ENCODE results near the gene MBD3L2B. TPM values are rescaled to one million over a fixed set of nuclear protein-coding genes. Genes with fewer than 3 reads are reported as not detected.

Gene MBD3L2B
- total and polyA plus RNA-seq, 2 experiments from 2014 or later: not detected

Other genes starting within 250 kb of the MBD3L2B start
- 1.7 and 1.8 TPM in 2 replicates for gene VAV1, start 248.7 kb downstream of the MBD3L2B start, total RNA-seq (2014; rRNA removed; shearing (Covaris generic))
- 0.82 and 1.0 TPM in 2 replicates for gene VAV1, start 248.7 kb downstream of the MBD3L2B start, polyA plus RNA-seq (2016; fragmentation: Nextera tagmentation; extraction: Ambion mirVana)
- not detected in 2 replicates for gene ADGRE1, start 133.9 kb downstream of the MBD3L2B start, total RNA-seq (2014; rRNA removed; shearing (Covaris generic))
- not detected in 2 replicates for gene ADGRE1, start 133.9 kb downstream of the MBD3L2B start, polyA plus RNA-seq (2016; fragmentation: Nextera tagmentation; extraction: Ambion mirVana)
- gene MBD3L5, start 9.1 kb upstream of the MBD3L2B start, total RNA-seq (2014; rRNA removed; shearing (Covaris generic)): not detected in 2 replicates
- not detected in 2 replicates for gene MBD3L5, start 9.1 kb upstream of the MBD3L2B start, polyA plus RNA-seq (2016; fragmentation: Nextera tagmentation; extraction: Ambion mirVana)
- gene MBD3L4, start 18.7 kb upstream of the MBD3L2B start, total RNA-seq (2014; rRNA removed; shearing (Covaris generic)): not detected in 2 replicates
- not detected in 2 replicates for gene MBD3L4, start 18.7 kb upstream of the MBD3L2B start, polyA plus RNA-seq (2016; fragmentation: Nextera tagmentation; extraction: Ambion mirVana)
- gene MBD3L2, start 27.9 kb upstream of the MBD3L2B start, total RNA-seq (2014; rRNA removed; shearing (Covaris generic)): not detected in 2 replicates
- not detected in 2 replicates for gene MBD3L2, start 27.9 kb upstream of the MBD3L2B start, polyA plus RNA-seq (2016; fragmentation: Nextera tagmentation; extraction: Ambion mirVana)
- not detected in 2 replicates for gene MBD3L3, start 37.2 kb upstream of the MBD3L2B start, total RNA-seq (2014; rRNA removed; shearing (Covaris generic))
- gene MBD3L3, start 37.2 kb upstream of the MBD3L2B start, polyA plus RNA-seq (2016; fragmentation: Nextera tagmentation; extraction: Ambion mirVana): 0.49 TPM in 1 of 2 replicates, not detected in the other
- 6.6 and 10.3 TPM in 2 replicates for gene ZNF557, start 48.3 kb upstream of the MBD3L2B start, total RNA-seq (2014; rRNA removed; shearing (Covaris generic))
- 3.7 and 4.3 TPM in 2 replicates for gene ZNF557, start 48.3 kb upstream of the MBD3L2B start, polyA plus RNA-seq (2016; fragmentation: Nextera tagmentation; extraction: Ambion mirVana)